Kidney (tissue), 14 donors: Measurements from ENCODE around the gene MRPL11. TPM values are rescaled to one million over a fixed set of nuclear protein-coding genes. Genes with fewer than 3 reads are reported as not detected.
A peak's percentile ranks its signal among the peaks of the same experiment; 100 is the strongest.

ENCODE experiments used
- DNase-seq, 5 donors: peaks; one replicate each; pipeline ENCODE4 v3.0.0-alpha.2; 2013 to 2020
- FAIRE-seq: peaks from 2 replicates; lab custom pipeline; 2012; peaks lifted over from hg19 to GRCh38; lab: Jason Lieb, UNC
- H3K27ac ChIP-seq, 2 donors: one replicate each; pipeline ENCODE4 v1.7.0; 2013; ENCODE audit warnings: low read depth in 2 of 2, low read length in 2 of 2, inconsistent platforms in 1 of 2
- H3K27me3 ChIP-seq: one replicate; pipeline ENCODE4 v1.7.1; 2013; ENCODE audit warnings: low read length, inconsistent platforms; ENCODE audit not compliant: control insufficient read depth, insufficient read depth
- H3K36me3 ChIP-seq, 3 donors: one replicate each; pipeline versions ENCODE4 v1.7.0 to v1.7.1; 2013; ENCODE audit warnings: low read length in 3 of 3, control low read depth in 1 of 3, inconsistent platforms in 1 of 3; ENCODE audit not compliant: insufficient read depth in 3 of 3, control insufficient read depth in 2 of 3
- H3K4me1 ChIP-seq, 3 donors: one replicate each; pipeline versions ENCODE4 v1.7.0 to v1.7.1; 2013; ENCODE audit warnings: low read length in 3 of 3, inconsistent platforms in 1 of 3, low read depth in 1 of 3; ENCODE audit not compliant: control insufficient read depth in 2 of 3, insufficient read depth in 2 of 3
- H3K4me3 ChIP-seq, 3 donors: one replicate each; pipeline versions ENCODE4 v1.7.0 to v1.8.1; 2013; ENCODE audit warnings: low read length in 3 of 3, control low read depth in 1 of 3, inconsistent platforms in 1 of 3
- H3K9ac ChIP-seq, 3 donors: one replicate each; pipeline versions ENCODE4 v1.7.0 to v1.7.1; 2013; ENCODE audit warnings: low read length in 3 of 3, control low read depth in 1 of 3, inconsistent platforms in 1 of 3
- H3K9me3 ChIP-seq, 3 donors: one replicate each; pipeline versions ENCODE4 v1.7.0 to v1.7.1; 2013; ENCODE audit warnings: low read length in 3 of 3, control low read depth in 1 of 3, inconsistent platforms in 1 of 3; ENCODE audit not compliant: control insufficient read depth in 2 of 3, insufficient read depth in 1 of 3
- CTCF ChIP-seq: IDR thresholded peaks from 3 replicates; pipeline ENCODE4 v1.5.1; 2012; ENCODE audit warnings: mild to moderate bottlenecking, moderate library complexity, borderline replicate concordance; ENCODE audit not compliant: insufficient read depth; ENCODE audit errors: extremely low read depth
- intact Hi-C: fragments of 100-400 bp; cut with DNase I; formaldehyde crosslinking; loops from one replicate; pipeline ENCODE4 v1.11.1; 2022
- polyA plus RNA-seq: library from polyadenylated mRNA; stranded (reverse); fragments of 350-450 nt; fragmentation: Illumina TruSeq; extraction: RNeasy Lipid Tissue Mini Kit (QIAGEN cat#74804); gene quantifications from one replicate; pipeline ENCODE4 v1.2.3, GENCODE V29; 2014; ENCODE audit warnings: low read depth, low replicate concordance; ENCODE audit not compliant: insufficient read depth
- total RNA-seq: library from RNA; stranded (reverse); fragmentation: NEBNext Ultra II Directional; extraction: Animal tissue kit (Norgen Biotek cat#: 25700); gene quantifications from one replicate; pipeline ENCODE4 v1.2.1, GENCODE V29; 2021
- donor health status: control.
- donor health status: control.
- donor health status: control.
- donor health status: control.
- donor health status: control.
- donor health status: DM: yes; HTN: yes; CAD: no.
- donor health status: Normal renal cell carcinoma (clear cell type).

Gene MRPL11
- total and polyA plus RNA-seq, 2 donors from 2014 or later = 34.1 to 97.3 TPM

GRCh38 chr11:66412110-66412509, 26.5 kb downstream of the MRPL11 start:
- H3K9ac ChIP-seq = no peak overlapping the region
- no peak for TF ChIP-seq CTCF
- H3K27ac ChIP-seq = no peak overlapping the region
- H3K9me3 ChIP-seq = no peaks in the 10 kb centered on the region
- no peak for DNase-seq
- H3K4me1 ChIP-seq = no peaks in the 10 kb centered on the region
- intact Hi-C loops = no loop called here
- H3K4me3 ChIP-seq = no peak overlapping the region
- no peak for FAIRE-seq
- H3K27me3 ChIP-seq = no peaks in the 10 kb centered on the region
- H3K36me3 ChIP-seq = no peaks in the 10 kb centered on the region

GRCh38 chr11:66411323-66411722, 27.3 kb downstream of the MRPL11 start:
- no peaks in the 10 kb centered on the region for H3K9me3 ChIP-seq
- no peak for FAIRE-seq

GRCh38 chr11:66410191-66410590, 28.5 kb downstream of the MRPL11 start:
- Histone ChIP-seq H3K27me3 (no peaks in the 10 kb centered on the region), H3K36me3 (no peaks in the 10 kb centered on the region), H3K4me3 (no peak overlapping the region), H3K9ac (no peak overlapping the region), H3K9me3 (no peaks in the 10 kb centered on the region), H3K27ac (no peak overlapping the region), H3K4me1 (no peaks in the 10 kb centered on the region)
- intact Hi-C loops = no loop called here
- DNase-seq (no peak), FAIRE-seq (no peak)
- TF ChIP-seq CTCF = no peak

More at GRCh38 chr11:66411323-66411722, 27.3 kb downstream of the MRPL11 start:
- Histone ChIP-seq H3K4me3 (no peak overlapping the region), H3K4me1 (no peaks in the 10 kb centered on the region), H3K36me3 (no peaks in the 10 kb centered on the region), H3K27ac (no peak overlapping the region), H3K9ac (no peak overlapping the region), H3K27me3 (no peaks in the 10 kb centered on the region)
- DNase-seq = no peak
- no peak for TF ChIP-seq CTCF
- intact Hi-C loops = no loop called here

GRCh38 chr11:66409226-66409625, 29.4 kb downstream of the MRPL11 start:
- H3K4me3 ChIP-seq = no peak overlapping the region
- TF ChIP-seq CTCF = no peak
- no peaks in the 10 kb centered on the region for H3K27me3 ChIP-seq
- H3K9me3 ChIP-seq = no peaks in the 10 kb centered on the region
- H3K36me3 ChIP-seq = no peaks in the 10 kb centered on the region
- DNase-seq = peak in 1 of 5 donors; percentile 50
- no peak overlapping the region for H3K27ac ChIP-seq
- no peak for FAIRE-seq
- intact Hi-C loops = loop anchor here (10.0 kb wide), 1 partner anchor 276 kb away; no protein-coding TSS in a partner anchor
- H3K9ac ChIP-seq = no peak overlapping the region
- no peaks in the 10 kb centered on the region for H3K4me1 ChIP-seq
